Fibroblast of peridontal ligament (primary cell): Measurements from ENCODE around the gene RTP1.
A peak's percentile ranks its signal among the peaks of the same experiment; 100 is the strongest.
"Not testable (repeated sequence)": the region's sequence is repeated elsewhere in the genome, so short reads cannot be mapped to it uniquely, and the experiment has no call there.

ENCODE experiments used
- DNase-seq: peaks from one replicate; pipeline ENCODE4 v3.0.0-alpha.2; 2010; ENCODE audit errors: extremely low read depth

The RTP1 gene, protein sequence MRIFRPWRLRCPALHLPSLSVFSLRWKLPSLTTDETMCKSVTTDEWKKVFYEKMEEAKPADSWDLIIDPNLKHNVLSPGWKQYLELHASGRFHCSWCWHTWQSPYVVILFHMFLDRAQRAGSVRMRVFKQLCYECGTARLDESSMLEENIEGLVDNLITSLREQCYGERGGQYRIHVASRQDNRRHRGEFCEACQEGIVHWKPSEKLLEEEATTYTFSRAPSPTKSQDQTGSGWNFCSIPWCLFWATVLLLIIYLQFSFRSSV

DNA sequence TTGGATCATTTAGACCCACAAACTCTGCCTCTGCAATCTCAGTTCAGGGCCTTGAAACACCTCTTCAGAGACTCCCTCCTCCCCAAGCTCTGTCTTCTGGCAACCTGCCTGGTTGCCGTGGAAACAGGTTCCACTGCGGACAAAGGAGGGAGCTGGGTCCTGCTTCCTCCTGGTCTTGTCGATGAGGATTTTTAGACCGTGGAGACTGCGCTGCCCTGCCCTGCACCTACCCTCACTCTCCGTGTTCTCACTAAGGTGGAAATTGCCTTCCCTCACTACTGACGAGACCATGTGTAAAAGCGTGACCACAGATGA, at the start of gene RTP1:
Gene RTP1 (plus strand): TSS at position 152 of the 315 bp plus-strand sequence. CDS start 30 bp downstream, at position 182.
- DNase-seq = no peak

DNA sequence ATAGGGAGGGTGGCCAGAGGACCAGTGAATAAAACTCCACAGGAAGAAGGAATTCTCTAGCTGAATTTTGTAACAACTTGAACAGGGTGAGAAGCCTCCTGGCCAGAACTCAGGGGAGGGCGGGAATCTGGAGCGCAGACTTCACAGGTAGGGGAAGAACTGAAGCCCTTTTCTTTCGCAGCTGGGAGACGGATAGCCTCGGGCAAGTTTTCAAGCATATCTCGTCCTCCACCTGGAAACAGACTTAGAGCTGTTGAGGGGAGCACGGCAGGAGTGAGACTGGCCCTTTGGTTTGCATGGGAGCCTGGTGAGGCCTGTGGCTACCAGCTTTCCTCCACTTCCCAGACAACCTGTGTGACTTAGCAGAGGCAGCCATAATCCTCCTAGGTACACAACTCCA, 47.1 kb upstream of the RTP1 start:
- DNase-seq = no peak

DNA sequence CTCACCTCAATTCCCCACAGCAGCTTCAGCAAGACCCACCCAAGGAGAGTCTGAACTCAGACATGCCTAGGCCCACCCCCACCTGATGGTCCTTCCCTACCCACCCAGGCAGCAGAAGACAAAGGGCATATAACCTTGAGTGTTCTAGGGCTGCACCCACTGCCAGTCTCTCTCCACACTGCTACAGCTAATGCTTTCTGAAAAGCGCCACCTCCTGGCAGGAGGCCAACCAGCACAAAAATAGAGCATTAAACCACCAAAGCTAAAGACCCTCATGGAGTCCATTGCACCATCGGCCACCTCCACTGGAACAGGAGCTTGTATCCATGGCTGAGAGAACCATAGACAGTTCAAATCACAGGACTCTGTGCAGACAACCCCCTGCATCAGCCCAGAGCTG, 46.7 kb upstream of the RTP1 start:
- DNase-seq = no peak

DNA sequence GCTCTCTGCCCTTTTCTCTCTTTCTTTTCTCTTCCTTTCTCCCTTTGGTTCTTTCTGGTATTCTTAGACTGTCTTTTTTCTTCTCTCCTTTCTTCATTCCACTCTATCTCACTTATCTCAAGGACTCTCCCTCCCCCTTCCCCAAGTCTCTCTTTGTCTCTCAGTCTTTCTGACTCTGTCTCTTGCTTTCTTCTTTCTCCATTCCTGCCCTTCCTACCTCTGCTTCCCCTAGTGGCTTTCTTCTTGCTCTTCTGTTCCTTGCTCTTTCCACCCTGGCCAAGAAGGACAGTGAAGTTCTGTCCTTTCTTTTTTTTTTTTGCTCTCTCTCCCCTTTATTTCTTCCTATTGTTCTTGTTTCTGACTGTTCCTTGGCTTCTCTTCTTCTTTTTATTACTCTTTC, 35.7 kb upstream of the RTP1 start:
- no peak for DNase-seq

DNA sequence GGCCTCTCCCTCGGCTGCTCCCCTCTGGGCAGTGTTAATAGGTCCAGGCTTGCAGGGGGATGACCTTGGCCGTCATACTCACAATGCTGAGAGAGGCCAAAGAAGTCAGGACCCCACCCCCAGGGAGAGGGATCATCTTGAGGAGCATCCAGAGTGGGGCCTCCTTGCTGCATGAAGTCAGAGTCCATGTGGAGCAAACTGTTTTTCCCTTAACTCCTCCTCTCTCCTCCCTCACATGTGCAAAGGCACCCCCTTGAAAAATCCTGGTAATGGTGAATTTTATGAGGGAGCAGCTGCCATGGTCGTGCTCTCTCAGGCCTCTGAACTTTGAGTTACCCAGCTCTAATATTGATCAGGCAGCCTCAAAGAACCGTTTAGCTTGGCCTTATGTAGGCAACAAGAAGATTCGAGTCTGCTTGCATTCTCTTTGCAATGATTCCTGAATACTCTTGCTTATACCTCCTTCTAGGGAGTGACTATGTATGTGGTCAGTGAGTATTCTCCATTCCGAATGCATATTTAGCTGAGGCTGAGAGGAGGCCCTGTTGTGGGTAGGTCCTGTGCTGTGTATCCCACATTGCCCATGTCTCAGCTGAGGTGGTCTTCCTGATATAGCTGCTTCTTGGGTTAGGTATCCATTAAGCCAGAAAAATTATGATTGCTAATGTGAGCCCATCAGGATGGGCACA, 34.9 kb upstream of the RTP1 start:
- no peak for DNase-seq

DNA sequence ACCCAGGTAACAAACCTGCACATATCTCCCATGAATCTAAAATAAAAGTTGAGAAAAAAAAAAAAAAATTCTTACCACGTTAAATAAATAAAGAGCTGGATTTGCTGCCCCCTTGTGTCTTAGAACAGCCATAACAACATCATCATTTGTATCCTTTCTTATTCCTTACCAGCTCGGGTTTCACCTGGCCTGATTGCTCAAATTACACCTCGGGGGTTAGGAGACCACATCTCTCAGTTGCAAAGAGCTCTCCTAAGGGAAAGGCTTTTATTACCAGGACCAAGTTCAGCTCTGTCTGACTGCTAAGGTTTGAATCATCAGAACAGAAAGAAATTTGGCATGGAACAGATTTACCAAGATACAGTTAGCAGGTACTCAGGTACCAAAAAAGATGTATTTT, 32.1 kb upstream of the RTP1 start:
- DNase-seq = peak; percentile 73

DNA sequence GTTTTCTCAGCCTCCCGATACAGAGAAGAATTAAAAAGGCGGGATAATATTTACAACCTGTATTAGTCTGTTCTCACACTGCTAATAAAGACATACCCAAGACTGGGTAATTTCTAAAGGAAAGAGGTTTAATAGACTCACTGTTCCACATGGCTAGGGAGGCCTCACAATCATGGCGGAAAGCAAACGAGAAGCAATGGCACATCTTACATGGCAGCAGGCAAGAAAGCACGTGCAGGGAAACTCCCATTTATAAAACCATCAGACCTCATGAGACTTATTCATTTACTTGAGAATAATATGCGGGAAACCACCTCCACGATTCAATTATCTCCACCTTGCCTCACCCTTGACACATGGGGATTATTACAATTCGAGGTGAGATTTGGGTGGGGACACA, 30.5 kb upstream of the RTP1 start:
- no peak for DNase-seq

DNA sequence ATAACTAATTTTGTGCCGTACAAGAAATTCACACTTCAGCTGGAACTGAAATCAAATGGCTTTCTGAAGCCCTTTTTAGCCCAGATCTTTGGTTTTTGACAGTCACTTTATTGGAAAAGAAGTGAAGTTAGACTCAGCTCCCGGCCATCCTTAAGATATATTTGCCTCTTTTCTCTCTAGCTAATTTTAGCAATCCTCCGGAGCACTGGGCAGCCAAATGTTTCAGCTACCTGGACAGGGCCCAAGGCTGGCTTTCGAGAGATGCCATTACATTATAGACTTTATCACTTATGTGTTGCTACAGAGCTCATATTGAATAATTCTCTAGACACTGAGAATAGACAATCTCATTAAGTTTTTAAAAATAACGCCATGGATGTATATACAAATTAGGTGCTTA, 29.5 kb upstream of the RTP1 start:
- DNase-seq = no peak

DNA sequence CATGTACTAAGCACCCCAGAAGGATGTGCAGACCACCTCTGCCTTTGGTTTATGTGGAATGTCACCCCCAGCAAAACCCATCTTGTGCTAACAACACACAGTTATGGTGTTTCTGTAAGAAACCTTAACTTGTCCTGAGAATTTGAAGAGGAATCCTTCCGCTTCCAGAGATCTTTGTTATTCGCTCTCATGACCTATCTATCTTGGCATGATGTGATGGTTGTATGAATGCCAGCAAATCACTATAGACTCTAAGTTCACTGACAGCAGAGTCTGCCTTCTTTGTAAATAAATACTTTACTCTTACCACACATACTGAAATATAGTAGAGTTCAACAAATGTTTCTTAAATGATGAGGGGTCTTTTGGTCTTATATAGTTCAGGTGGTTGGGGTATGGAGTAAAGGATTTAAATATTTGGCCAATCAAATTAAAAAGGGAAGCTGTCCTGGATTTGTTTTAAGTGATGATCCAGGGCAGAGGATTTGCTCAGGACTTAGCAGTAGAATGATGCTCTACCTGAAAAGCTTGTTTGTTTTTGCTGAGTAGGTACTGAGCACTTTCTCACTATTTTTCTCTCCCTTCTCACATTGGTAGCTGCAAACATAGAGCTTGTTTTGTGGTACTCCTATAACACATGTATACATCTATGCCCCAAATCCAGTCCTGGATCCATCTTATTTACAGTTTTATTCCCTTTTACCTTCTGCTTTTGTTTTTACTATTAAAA, 27.9 kb upstream of the RTP1 start:
- DNase-seq = no peak

DNA sequence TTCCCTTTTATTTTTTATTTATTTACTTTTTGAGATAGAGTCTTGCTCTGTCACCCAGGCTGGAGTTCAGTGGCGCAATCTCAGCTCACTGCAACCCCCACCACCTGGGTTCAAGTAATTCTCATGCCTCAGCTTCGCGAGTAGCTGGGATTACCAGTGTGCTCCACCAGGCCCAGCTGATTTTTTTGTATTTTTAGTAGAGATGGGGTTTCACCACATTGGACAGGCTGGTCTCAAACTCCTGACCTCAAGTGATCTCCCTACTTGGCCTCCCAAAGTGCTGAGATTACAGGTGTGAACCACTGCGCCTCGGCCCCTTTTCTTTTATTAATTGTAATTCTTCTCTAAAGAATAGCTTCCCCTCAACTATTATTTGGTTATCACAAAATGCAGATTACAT, 26.4 kb upstream of the RTP1 start:
- not testable (repeated sequence) for DNase-seq

DNA sequence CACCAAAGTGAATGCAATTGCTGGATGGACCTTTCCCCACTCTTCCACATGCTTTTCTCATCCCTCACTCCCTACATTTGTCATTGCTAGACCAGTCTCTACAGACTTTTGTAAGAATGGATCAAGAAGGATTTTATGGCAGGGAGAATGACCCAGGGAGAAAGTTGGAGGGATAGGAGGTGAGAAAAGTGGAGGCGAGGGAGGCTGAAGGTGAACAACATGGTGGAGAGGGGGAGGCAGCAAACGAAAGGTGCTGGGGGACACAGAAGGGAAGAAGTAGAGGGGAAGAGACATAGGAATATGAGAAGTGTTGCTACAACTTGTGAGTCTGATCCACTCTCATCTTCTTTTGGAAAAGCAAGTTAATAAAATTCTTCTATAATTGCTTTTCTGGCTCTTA, 24.4 kb upstream of the RTP1 start:
- DNase-seq = no peak

DNA sequence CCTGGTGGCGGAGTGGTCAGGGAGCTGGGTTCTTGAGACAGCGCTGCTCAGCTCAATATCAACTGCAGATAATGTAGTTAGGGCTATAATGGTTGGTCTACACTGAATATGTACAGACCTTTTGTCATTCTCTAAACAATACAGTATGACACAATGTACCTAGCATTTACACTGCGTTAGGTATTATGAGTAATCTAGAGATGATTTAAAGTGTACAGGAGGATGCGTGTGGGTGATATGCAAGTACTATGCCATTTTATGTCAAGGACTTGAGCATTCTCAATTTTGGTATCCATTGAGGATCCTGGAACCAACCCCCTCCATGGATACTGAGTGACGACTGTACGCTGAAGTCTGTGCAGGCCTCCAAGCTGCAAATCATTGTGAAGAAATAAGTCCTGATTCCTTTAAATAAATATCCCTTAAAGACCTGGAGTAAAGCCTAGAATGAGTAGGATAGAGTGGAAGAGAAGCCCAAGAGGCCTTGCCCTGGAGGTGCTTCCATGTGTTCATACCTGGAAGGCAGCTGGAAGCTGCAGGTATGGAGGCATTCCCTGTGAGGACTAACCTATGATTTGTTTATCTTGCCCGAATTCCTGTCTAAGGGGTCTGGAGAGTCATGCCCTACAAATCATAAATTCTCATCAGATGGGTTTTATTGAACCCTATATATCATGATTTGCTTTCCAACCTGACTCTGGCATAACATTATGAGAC, 15.7 kb upstream of the RTP1 start:
- DNase-seq = no peak

DNA sequence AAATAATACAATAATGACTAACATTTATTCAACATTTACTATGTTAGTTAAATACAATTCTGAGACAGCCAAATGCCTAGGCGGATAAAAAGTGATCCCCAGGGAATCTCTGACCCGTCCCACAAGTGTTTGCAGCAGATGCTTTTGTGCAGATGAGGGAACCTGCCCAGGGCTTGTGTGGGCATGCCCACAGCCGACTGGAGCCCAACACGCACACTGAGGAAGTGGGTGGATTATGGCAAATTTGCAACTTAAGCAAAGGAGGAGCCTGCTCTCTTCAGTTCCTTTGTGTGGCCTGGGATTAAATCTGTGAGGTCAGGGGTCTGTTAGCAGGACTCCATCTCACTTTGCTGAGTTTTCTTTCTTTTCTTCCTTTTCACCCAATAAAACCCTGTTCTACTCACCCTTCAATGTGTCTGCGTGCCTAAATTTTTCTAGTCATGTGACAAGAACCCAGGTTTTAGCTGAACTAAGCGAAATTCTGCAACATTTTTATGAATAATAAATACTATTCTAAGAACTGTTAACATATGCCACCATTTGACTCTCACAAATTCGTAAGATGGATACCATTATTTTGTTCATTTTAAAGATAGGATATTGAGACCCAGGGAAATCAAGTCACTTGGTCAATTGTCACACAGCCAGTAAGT, 13.9 kb upstream of the RTP1 start:
- DNase-seq = peak; percentile 40

DNA sequence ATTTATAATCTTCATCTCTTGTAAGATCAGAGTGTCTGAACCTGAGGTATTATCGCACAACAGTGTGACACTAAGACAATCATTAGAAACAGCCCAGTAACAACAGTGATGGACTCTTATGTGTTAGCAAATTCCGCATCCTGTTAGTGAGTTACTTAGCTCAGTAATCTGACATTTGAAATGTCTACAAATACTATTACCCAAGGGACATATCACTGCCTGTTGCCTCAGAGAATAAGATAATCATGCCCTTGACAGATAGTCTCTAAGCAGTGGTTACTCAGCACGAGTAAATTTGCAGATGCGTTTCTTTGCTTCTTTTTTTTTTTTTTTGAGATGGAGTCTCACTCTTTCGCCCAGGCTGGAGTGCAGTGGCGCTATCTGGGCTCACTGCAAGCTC, 13.4 kb upstream of the RTP1 start:
- no peak for DNase-seq

DNA sequence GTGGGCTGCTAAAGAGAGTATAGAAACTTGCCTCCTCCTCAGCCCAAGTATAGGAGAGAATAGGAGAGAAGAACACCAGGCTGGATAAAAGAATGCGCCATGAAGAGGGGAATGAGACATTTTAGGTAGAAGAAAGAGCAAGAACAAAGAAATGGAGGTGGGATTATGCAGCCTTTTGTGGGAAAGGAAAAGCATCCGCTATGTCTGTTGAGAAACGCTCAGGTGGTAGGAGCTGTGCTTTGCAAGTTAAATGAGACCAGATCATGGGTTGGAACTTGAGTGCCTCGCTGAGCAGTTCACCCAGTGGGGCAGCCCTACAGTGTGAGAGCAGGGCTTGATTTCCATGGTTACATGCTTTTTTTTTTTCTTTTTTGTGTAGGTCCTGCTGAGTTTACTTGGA, 11.5 kb upstream of the RTP1 start:
- DNase-seq = no peak

DNA sequence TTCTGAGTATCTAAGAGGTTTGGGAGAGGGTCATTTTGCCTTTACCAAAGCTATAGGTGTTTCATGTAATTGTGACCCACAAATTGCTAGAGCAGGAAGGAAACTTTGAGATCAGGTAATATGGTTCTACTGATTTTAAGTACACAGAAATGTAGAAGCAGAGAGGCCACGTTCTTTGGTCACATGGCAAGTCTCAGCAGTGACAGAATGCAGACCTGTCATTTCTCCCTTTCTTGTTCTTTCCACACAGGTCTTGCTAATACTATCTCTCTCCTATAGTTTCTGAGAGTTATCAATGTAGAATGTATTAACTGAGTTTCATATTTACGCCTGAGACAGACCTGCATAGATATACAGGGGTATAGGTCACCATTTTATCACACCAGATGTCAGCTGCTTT, 10.9 kb upstream of the RTP1 start:
- DNase-seq = no peak

DNA sequence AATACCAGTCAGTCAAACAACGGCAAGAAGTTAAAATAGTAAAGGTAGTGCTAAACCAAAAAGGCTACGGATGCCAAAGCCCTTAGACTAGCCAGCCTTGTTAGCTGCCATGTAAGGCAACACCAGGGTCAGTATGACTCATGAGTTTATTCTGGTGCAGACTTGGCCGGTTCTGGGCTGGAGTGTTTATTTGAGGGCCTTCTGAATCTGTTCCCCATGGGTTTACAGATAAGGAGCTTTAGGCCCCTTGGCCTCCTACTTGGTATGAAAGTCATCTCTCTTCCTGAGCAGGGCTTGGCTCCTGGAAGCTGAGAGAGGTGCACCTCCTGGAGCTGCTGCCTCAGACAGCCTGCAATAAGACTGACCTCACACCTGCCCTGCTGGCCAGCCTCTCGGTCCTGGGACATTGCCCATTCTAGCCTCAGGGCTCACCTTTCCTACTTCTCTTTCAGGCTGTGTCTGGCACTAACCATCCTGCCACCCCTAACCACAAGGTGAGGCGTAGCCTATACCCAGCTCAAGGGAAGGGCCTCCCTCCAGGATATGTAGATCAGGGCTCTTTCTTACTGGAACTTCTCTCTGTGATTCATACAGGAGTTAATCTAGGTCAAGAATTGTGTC, 10.4 kb upstream of the RTP1 start:
- DNase-seq = peak; percentile 91

DNA sequence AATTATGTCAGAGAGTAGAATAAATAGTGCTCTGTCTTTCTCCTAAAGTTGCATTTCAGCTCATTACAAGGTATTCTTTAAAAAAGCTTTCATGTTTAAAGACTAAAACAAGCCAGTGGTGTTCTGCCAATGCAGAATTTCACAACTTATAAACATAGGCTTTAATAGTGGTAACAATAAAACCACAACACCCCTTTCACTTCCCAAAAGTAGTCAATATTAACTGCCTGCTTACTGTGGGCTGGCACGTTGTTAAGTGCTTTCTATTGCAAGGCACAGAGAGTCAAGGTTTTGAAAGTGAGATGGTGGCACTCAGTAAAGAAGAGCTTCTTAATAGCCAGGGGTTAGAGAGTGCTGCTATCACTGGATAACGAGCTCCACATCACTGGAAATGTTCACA, 8.4 kb upstream of the RTP1 start:
- DNase-seq = peak; percentile 84

DNA sequence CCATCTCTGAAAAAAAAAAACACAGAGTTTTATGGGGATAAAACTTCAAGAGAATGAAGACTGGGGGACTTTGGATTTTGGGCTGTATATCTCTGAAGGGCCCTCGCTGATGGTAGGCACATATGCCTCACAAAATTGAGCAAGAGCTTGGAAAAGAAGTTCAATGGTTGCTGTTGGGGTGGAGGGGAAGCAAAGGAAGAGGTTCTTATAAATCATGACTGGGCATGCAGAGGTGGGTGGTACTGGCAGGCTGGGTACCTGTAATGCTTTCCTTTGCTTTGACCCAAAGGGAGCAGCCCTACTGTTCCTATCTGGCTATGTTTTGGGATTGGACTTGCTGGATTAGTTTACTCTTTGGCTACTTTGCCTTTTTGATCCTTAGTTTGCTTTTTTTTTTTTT, 6.0 kb upstream of the RTP1 start:
- no peak for DNase-seq

DNA sequence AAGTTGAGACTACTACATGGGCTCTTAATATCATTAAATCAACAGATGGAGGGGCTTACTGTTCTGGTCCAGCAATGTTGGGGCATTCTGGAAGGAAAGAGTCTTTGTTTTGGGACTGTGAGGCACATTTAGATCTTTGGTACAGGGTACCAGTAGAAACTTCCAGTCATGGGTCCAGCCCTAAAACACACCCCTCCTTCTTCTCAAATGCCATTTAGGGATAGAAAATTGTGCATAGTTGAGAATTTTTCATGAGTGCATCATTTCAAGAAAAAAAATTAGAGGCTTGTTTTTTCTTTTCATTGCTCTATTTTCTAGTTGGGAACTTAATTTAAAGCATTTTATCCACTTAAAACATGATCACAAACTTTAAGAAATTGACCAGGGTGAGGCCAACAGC, 4.1 kb upstream of the RTP1 start:
- DNase-seq = peak; percentile 51

DNA sequence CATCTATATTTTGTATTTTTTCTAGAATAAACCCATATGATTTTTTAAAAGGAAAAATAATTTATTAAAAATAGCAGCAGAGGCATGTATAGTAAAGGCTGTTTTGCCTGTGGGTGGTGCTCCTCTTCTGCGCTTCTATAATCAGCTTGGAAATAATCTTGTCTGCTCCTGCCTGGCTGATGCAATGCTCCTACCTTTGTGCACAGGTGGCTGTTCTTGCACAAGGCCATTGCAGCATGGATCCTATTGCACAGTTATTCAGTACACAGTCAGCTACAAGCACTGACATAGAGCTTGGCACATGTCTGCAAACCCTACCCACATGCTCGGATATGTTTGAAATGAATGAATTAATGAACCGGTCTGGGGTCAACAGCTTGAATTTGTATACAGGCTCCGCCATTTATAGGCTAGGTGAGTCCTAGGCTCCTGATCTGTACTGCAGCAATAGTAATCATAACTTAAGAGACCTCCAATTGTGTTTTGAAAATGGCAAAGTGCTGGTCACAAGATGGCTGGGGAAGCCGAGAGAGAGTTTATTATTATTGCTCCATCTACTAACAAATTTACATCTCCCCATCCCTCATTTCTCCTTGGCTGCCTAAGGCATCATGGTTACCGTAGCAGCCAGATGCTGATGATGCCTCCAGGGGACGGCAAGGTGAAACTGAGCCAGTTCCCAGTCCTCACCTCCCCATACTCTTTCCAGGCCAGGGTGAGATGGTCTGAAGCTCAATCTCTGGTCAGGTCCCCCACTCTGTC, 532 bp upstream of the RTP1 start:
- no peak for DNase-seq
